H1 (cell line): ENCODE data around the gene WDR7. TPM values are rescaled to one million over a fixed set of nuclear protein-coding genes. Genes with fewer than 3 reads are reported as not detected.

ENCODE experiments used
- CTCF ChIA-PET: fragments of 300-600 bp; sonication (Branson Sonifier 250); formaldehyde crosslinking; loops from one replicate; lab custom pipeline; 2021; ENCODE audit not compliant: partially characterized antibody; lab: Charles Lee
- POLR2A ChIA-PET: fragments of 300-600 bp; sonication (Branson Sonifier 250); formaldehyde crosslinking; loops from one replicate; lab custom pipeline; 2021; ENCODE audit warnings: inconsistent platforms; ENCODE audit not compliant: partially characterized antibody; lab: Charles Lee
- DNase-seq, 2 experiments: peaks; one replicate each; pipeline versions ENCODE4 v3.0.0 to v3.0.0-alpha.2; 2010 to 2022; ENCODE audit warnings: low spot score in 2 of 2, low read depth in 1 of 2, mixed read lengths in 1 of 2
- FAIRE-seq: peaks from 2 replicates; lab custom pipeline; 2011; peaks lifted over from hg19 to GRCh38; lab: Jason Lieb, UNC
- H2AFZ ChIP-seq: 2 replicates; pipeline ENCODE4 v1.8.1; 2012; ENCODE audit warnings: low read length, inconsistent platforms
- H2AK5ac ChIP-seq: 2 replicates; pipeline ENCODE4 v1.6.1; 2013; ENCODE audit warnings: low read depth, low read length
- H2BK120ac ChIP-seq: replicated peaks from 2 replicates; pipeline ENCODE3; 2013; ENCODE audit warnings: low read depth, low read length, inconsistent platforms
- H2BK12ac ChIP-seq: 2 replicates; pipeline ENCODE4 v1.6.1; 2013; ENCODE audit warnings: low read depth, low read length
- H2BK15ac ChIP-seq: 2 replicates; pipeline ENCODE4 v1.6.1; 2013; ENCODE audit warnings: low read length
- H2BK20ac ChIP-seq: 2 replicates; pipeline ENCODE4 v1.6.1; 2013; ENCODE audit warnings: low read length
- H2BK5ac ChIP-seq: 2 replicates; pipeline ENCODE4 v1.6.1; 2013; ENCODE audit warnings: low read depth, low read length
- H3K14ac ChIP-seq: 2 replicates; pipeline ENCODE4 v1.6.1; 2013; ENCODE audit warnings: inconsistent platforms; ENCODE audit not compliant: insufficient read length
- H3K18ac ChIP-seq: 2 replicates; pipeline ENCODE4 v1.6.1; 2013; ENCODE audit warnings: low read length; ENCODE audit errors: extremely low read depth
- H3K23ac ChIP-seq: 2 replicates; pipeline ENCODE4 v1.6.1; 2013; ENCODE audit warnings: inconsistent platforms; ENCODE audit not compliant: insufficient read length
- H3K23me2 ChIP-seq: 2 replicates; pipeline ENCODE4 v1.6.1; 2013; ENCODE audit warnings: low read depth, low read length
- H3K27ac ChIP-seq: 2 replicates; pipeline ENCODE4 v1.6.1; 2011; ENCODE audit warnings: low read depth, low read length, inconsistent platforms
- H3K27me3 ChIP-seq, 4 experiments: replicated peaks in 1 of 4; 1 replicate in 1 of 4; 2 replicates in 3 of 4; pipeline versions ENCODE4 v1.6.1 to v1.8.1; 2011 to 2013; ENCODE audit warnings: low read length in 3 of 4, mild to moderate bottlenecking in 3 of 4, inconsistent platforms in 2 of 4, mixed read lengths in 2 of 4, moderate library complexity in 1 of 4; ENCODE audit not compliant: control insufficient read depth in 3 of 4, insufficient read depth in 3 of 4; ENCODE audit errors: extremely low read depth in 1 of 4
- H3K36me3 ChIP-seq, 4 experiments: 2 replicates each; pipeline versions ENCODE4 v1.6.1 to v1.8.1; 2011 to 2013; ENCODE audit warnings: mild to moderate bottlenecking in 4 of 4, low read length in 3 of 4, moderate library complexity in 2 of 4, control low read depth in 1 of 4, inconsistent platforms in 1 of 4; ENCODE audit not compliant: insufficient read depth in 4 of 4, control insufficient read depth in 2 of 4
- H3K4ac ChIP-seq: replicated peaks from 2 replicates; pipeline ENCODE3; 2013; ENCODE audit warnings: low read length, low read depth, mixed read lengths, inconsistent platforms; ENCODE audit not compliant: insufficient read length
- H3K4me1 ChIP-seq, 4 experiments: replicated peaks in 1 of 4; 1 replicate in 1 of 4; 2 replicates in 3 of 4; pipeline versions ENCODE4 v1.6.1 to v1.8.1; 2011 to 2013; ENCODE audit warnings: low read length in 3 of 4, inconsistent platforms in 2 of 4, mixed read lengths in 1 of 4; ENCODE audit not compliant: insufficient read depth in 4 of 4, control insufficient read depth in 3 of 4
- H3K4me2 ChIP-seq, 2 experiments: 2 replicates each; pipeline versions ENCODE4 v1.6.1 to v1.8.1; 2011 to 2013; ENCODE audit warnings: low read depth in 2 of 2, low read length in 2 of 2, control low read depth in 1 of 2, inconsistent platforms in 1 of 2, mild to moderate bottlenecking in 1 of 2; ENCODE audit not compliant: insufficient read depth in 1 of 2
- H3K4me3 ChIP-seq, 4 experiments: fragments of 200-600, 300-600 bp in 1 of 4; sonication (generic), shearing (Covaris generic), sonication (Bioruptor Twin) in 1 of 4; 2 replicates each; pipeline versions ENCODE4 v1.5.1 to v1.8.1; 2011 to 2016; ENCODE audit warnings: low read length in 4 of 4, low read depth in 3 of 4, control low read depth in 2 of 4, inconsistent platforms in 2 of 4, mild to moderate bottlenecking in 2 of 4, mixed read lengths in 1 of 4, moderate library complexity in 1 of 4; ENCODE audit not compliant: insufficient read depth in 2 of 4; ENCODE audit errors: extremely low read depth in 1 of 4
- H3K56ac ChIP-seq: replicated peaks from 2 replicates; pipeline ENCODE3; 2013; ENCODE audit warnings: low read depth, mild to moderate bottlenecking, mixed read lengths, low read length, inconsistent platforms; ENCODE audit not compliant: insufficient read length
- H3K79me1 ChIP-seq: 2 replicates; pipeline ENCODE4 v1.6.1; 2013; ENCODE audit warnings: low read depth, low read length, control low read depth
- H3K79me2 ChIP-seq, 2 experiments: 2 replicates each; pipeline versions ENCODE4 v1.6.1 to v1.8.1; 2012 to 2013; ENCODE audit warnings: low read length in 2 of 2, mild to moderate bottlenecking in 2 of 2, inconsistent platforms in 1 of 2; ENCODE audit not compliant: insufficient read depth in 2 of 2, control insufficient read depth in 1 of 2
- H3K9ac ChIP-seq, 4 experiments: replicated peaks in 1 of 4; 1 replicate in 1 of 4; 2 replicates in 3 of 4; pipeline versions ENCODE4 v1.6.1 to v1.8.1; 2011 to 2013; ENCODE audit warnings: low read depth in 3 of 4, low read length in 3 of 4, control low read depth in 2 of 4, mild to moderate bottlenecking in 2 of 4, moderate library complexity in 2 of 4, inconsistent platforms in 1 of 4; ENCODE audit errors: extremely low read depth in 1 of 4
- H3K9me3 ChIP-seq, 2 experiments: 2 replicates each; pipeline versions ENCODE4 v1.6.1 to v1.8.1; 2012 to 2013; ENCODE audit warnings: mild to moderate bottlenecking in 2 of 2, moderate library complexity in 2 of 2, control low read depth in 1 of 2, inconsistent platforms in 1 of 2, low read depth in 1 of 2, low read length in 1 of 2, mixed read lengths in 1 of 2; ENCODE audit not compliant: insufficient read depth in 2 of 2
- H4K20me1 ChIP-seq, 2 experiments: replicated peaks in 1 of 2; 2 replicates each; pipeline versions ENCODE3 to v1.8.1; 2011 to 2013; ENCODE audit warnings: inconsistent platforms in 2 of 2, low read length in 2 of 2, mild to moderate bottlenecking in 1 of 2; ENCODE audit not compliant: insufficient read depth in 2 of 2, control insufficient read depth in 1 of 2
- H4K5ac ChIP-seq: 2 replicates; pipeline ENCODE4 v1.6.1; 2013; ENCODE audit warnings: low read length, low read depth, mixed read lengths, inconsistent platforms; ENCODE audit not compliant: insufficient read length
- H4K8ac ChIP-seq: 2 replicates; pipeline ENCODE4 v1.8.0; 2013; ENCODE audit warnings: mild to moderate bottlenecking, moderate library complexity, low read length, inconsistent platforms; ENCODE audit not compliant: insufficient read depth; ENCODE audit errors: extremely low read depth
- H4K91ac ChIP-seq: replicated peaks from 2 replicates; pipeline ENCODE3; 2013; ENCODE audit warnings: low read length, mixed read lengths, inconsistent platforms; ENCODE audit not compliant: insufficient read length
- FOSL1 ChIP-seq: IDR thresholded peaks from 2 replicates; pipeline ENCODE4 v1.6.1; 2011; ENCODE audit warnings: mild to moderate bottlenecking, low read depth, low read length, moderate library complexity; ENCODE audit not compliant: insufficient read depth
- POU5F1 ChIP-seq: IDR thresholded peaks from 2 replicates; pipeline ENCODE4 v1.6.1; 2011; ENCODE audit warnings: low read depth, mild to moderate bottlenecking, low read length, moderate library complexity
- RBBP5 ChIP-seq: IDR thresholded peaks from 2 replicates; pipeline ENCODE4 v1.7.1; 2012; ENCODE audit warnings: low read depth, mild to moderate bottlenecking, inconsistent platforms, low read length, moderate library complexity, borderline replicate concordance
- RNF2 ChIP-seq: fragments of 200-900, 300-1000 bp; sonication (generic); IDR thresholded peaks from 2 replicates; pipeline ENCODE4 v1.7.1; 2016; ENCODE audit warnings: borderline replicate concordance, low read depth, mild to moderate bottlenecking, antibody characterized with exemption, low read length; ENCODE audit not compliant: poor library complexity, severe bottlenecking; ENCODE audit errors: missing control alignments
- SP1 ChIP-seq: IDR thresholded peaks from 2 replicates; pipeline ENCODE4 v1.6.1; 2011; ENCODE audit warnings: low read depth, low read length
- WGBS, 2 experiments: shearing (Covaris generic) in 1 of 2; methylation state at CpG; one replicate each; pipeline versions ENCODE4 v1.1.6 to v1.1.7; 2013 to 2015; ENCODE audit warnings: low lambda C conversion rate in 2 of 2, mixed read lengths in 2 of 2, inconsistent platforms in 1 of 2, low coverage in 1 of 2, missing lambda C conversion rate in 1 of 2; ENCODE audit not compliant: insufficient replicate concordance in 2 of 2, insufficient coverage in 1 of 2, insufficient read length in 1 of 2; ENCODE audit errors: extremely low coverage in 1 of 2, missing lambda C conversion rate in 1 of 2; 5-methylcytosine and 5-hydroxymethylcytosine counted together
- polyA plus RNA-seq, 7 experiments: library from polyadenylated mRNA; depleted of rRNA in 3 of 7; stranded (reverse) in 5 of 7; unstranded in 2 of 7; fragments of >200 nt in 5 of 7; fragments of 200-250 nt in 2 of 7; gene quantifications; 1 replicate in 5 of 7; 2 replicates in 1 of 7; 4 replicates in 1 of 7; pipeline versions ENCODE4 v1.2.1 to v1.2.3, GENCODE V29; 2011 to 2013; ENCODE audit warnings: missing spikeins in 2 of 7, mixed read lengths in 2 of 7
- total RNA-seq: library from RNA; stranded (reverse); fragmentation: NEBNext Ultra II Directional; extraction: Animal tissue kit (Norgen Biotek cat#: 25700); gene quantifications from 2 replicates; pipeline ENCODE4 v1.2.1, GENCODE V29; 2021

WDR7 gene
- total and polyA plus RNA-seq, 2 of the 8 experiments (the other 6 are each of a cell fraction or from before 2014, with no cell fraction given) = 5.5 to 15.2 TPM

DNA sequence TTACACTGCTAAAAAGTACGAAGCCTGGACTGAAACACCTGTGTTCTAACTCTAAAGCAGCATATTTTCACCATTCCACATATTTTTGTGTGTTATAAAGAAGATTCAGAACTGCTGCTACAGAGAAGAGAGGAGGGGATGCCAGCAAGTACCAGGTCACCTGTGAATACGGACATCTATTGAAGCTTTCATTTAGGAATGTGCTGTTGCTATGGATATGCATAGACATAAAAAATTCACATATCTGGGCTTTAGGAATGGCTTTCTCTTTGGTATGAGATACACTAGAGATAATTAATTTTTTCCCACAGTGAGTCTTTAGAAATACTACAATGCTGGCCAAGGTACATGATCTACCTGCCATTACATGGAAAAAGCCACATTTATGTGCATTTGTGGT lies 238.5 kb downstream of the WDR7 start:
- Histone ChIP-seq H2AFZ (no peak overlapping the region), H3K9me3 (no peaks in the 10 kb centered on the region), H2BK15ac (no peak overlapping the region), H2BK120ac (no peak overlapping the region), H2BK5ac (no peak overlapping the region), H3K79me2 (no peaks in the 10 kb centered on the region), H3K14ac (no peak overlapping the region), H4K5ac (no peak overlapping the region), H3K4ac (no peak overlapping the region)
- FAIRE-seq = no peak
- 81% methylated on average over 2 of the region's 2 CpGs; no CpG with 5 or more reads in 1 of the 2 experiments for WGBS, 2 experiments
- TF ChIP-seq RBBP5 (no peak), FOSL1 (no peak), RNF2 (no peak), POU5F1 (no peak), SP1 (no peak)
- TF ChIP-seq, all 59 proteins: peak for 0
- DNase-seq = no peak
- H2AK5ac ChIP-seq = no peak overlapping the region
- H4K91ac ChIP-seq = no peak overlapping the region
- no peak overlapping the region for H3K56ac ChIP-seq
- no peak overlapping the region for H3K18ac ChIP-seq
- no peak overlapping the region for H3K4me2 ChIP-seq
- H4K8ac ChIP-seq = no peak overlapping the region
- H2BK20ac ChIP-seq = no peak overlapping the region
- H4K20me1 ChIP-seq = no peaks in the 10 kb centered on the region
- H3K36me3 ChIP-seq = no peaks in the 10 kb centered on the region
- H3K27ac ChIP-seq = no peak overlapping the region
- no peak overlapping the region for H3K23ac ChIP-seq
- ChIA-PET POLR2A (no interaction called here), CTCF (no interaction called here)
- H3K4me1 ChIP-seq = peaks cover 0 to 3% (median 0%) of the 10 kb centered on the region in 4 experiments; a peak in 1 of 7 replicates
- H2BK12ac ChIP-seq = no peak overlapping the region
- no peak overlapping the region for H3K4me3 ChIP-seq
- H3K23me2 ChIP-seq = no peaks in the 10 kb centered on the region
- H3K9ac ChIP-seq = no peak overlapping the region
- no peaks in the 10 kb centered on the region for H3K79me1 ChIP-seq
- H3K27me3 ChIP-seq = no peaks in the 10 kb centered on the region
